ENCODE results near the gene SERPINA9.
"Not testable (repeated sequence)": the region's sequence is repeated elsewhere in the genome, so short reads cannot be mapped to it uniquely, and the experiment has no call there.

The SERPINA9 gene

GRCh38 chr14:94476023-94476422 lies at the start of gene SERPINA9:
Gene SERPINA9 (minus strand): TSS chr14:94476197. CDS start chr14:94469840, 6,357 bp downstream.
- DNase-seq, result no peak

GRCh38 chr14:94524093-94524492 lies 48.1 kb upstream of the SERPINA9 start:
- no peak for DNase-seq

DNA sequence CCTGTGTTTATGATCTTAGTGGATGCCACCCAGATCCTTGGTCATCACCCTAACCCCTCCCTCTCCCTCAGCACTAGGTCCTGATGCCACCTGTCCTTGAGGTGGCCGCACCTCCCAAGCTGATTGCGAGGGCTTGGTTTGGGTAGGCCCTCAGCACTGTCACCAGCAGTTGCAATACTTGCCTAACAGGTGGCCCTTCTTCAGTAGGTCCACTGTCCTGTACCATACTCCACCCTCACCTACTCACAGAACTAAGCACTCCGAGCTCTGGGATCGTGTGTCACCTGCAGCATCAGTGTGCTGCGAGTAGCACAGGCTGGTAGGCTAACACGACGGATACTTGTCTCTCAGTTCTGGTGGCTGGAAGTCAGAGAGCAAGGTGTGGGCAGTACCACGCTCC lies 47.3 kb upstream of the SERPINA9 start:
- no peak for DNase-seq

GRCh38 chr14:94522115-94522724 lies 46.2 kb upstream of the SERPINA9 start:
- no peak for DNase-seq

DNA sequence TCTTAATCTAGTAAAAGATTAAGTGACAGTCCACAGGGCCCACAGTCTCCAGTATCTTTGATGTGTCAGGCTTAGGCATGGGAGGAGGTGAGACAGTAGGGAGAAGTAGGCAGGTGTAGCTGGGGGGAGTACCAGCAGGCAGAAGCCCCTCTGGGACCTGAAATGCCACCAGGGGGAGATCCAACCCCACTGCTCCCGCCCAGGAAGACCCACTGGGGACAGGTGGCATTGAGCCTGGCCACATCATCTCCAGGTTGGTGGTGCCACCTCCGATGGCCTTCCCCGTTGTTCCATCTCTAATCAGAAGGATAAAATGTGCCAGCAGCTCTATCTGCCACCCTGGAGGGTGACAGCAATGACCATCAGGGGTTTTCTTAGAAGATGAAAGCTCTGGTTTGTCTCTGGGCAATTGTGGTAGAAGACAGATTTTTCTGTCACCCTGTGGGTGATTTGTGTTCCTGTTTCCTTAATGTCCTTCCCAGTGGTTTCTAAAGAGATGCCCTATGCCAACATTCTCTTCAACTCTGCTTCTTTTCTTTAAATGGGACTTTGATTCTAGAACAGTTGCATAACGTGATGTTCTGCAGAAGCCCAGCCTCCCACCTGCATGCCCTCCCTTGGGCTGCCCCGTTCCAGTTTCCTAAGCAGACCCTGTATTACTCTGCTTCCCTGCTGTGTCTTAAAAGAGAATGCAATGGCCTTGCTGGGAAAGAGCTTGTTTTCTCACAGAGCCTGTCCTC lies 45.5 kb upstream of the SERPINA9 start:
- no peak for DNase-seq

DNA sequence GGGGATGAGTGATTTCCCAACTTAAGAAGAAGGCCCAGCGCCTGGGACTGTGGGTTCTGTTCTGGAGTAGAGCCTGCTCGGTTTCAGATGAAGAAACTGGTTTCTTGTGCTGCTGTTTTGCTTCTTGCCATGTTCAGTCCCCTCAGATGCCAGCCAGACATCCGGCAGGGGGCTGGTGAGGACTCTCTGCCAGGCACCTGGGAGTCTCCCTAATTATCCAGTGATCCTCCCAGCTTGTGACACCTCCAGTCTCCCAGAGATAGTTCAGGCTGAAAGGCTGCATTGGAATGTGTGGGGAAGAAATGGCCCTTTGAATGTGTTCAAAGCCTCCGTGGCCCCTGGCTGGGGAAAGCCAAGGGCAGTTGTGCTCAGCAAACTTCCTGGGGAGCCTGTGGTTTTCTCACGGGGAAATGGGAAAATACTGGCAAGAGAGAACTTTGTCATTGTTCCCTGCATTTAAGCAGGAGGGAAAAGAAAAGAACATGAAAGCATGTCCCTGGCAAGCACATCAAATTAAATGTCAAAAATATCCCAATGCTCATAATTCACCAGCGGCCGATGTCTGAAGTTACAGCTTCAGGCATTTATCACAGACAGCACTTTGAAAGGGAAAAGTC lies 41.8 kb upstream of the SERPINA9 start:
- DNase-seq, result no peak

- no peak for DNase-seq
Measured at GRCh38 chr14:94517248-94517640, 41.2 kb upstream of the SERPINA9 start.

DNA sequence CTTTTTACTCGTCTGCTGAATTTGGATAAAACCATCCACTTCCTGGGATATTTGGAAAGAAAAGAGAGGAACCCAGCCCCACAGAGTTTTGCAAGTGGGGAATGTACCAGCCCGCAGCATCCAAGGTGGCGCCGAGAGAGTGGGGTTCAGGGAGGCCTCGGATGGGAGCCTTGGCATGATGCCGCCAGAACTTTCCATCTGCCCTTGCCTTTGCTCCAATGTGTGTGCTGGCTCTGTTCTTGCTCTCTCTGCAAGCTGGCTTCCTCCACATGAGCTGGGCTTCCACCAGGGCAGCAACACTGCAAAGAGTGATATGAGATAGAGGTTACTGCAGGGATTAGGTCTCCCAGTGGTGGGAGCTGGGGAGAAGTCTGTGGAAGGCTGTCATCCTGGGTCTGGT lies 39.9 kb upstream of the SERPINA9 start:
- DNase-seq, result no peak

- no peak for DNase-seq
Measured at GRCh38 chr14:94515426-94515825, 39.4 kb upstream of the SERPINA9 start.

DNA sequence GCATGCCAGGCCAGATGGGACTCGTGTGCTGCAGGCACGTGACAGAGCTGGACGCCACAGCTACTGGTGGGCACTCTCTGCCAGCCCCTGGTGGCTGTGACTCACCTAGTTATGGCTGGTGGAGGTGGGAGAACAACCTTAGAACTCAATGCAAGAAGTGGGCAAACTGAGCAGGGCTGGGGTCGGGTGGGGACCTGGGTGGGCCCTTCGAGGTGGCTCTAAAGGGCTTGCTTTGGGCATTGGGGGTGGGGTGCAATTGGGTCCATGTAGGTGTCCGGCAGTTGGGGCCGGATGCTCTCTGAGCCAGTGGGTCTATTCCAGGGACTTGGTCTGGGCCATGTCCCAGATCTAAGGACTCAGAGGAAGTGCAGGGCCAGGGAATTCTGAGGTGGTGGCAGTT lies 38.4 kb upstream of the SERPINA9 start:
- DNase-seq, result no peak

GRCh38 chr14:94510481-94510880 lies 34.5 kb upstream of the SERPINA9 start:
- not testable (repeated sequence) for DNase-seq

DNA sequence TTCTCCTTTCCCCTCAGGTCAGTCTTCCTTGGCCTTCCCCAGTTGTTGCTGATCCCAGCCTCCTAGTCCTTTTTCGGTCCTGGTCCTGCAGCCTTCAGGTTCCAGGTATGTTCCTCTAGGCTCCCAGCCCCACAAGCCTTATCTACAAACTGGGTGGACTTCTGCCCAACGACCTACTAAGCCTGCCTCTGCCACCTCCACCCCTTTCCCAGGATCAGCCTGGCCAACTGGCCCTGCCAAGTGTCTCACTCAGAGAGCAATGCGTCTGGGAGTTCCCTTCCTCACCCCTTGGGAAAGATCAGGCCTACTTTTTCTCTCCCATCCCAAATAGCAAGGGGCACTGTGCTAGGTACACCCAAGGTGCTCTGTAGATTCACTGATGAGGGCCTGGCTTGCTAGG lies 33.4 kb upstream of the SERPINA9 start, which contains the start of gene SERPINA12:
Gene SERPINA12, minus strand, starts transcription at position 114 of the 400 bp plus-strand sequence. CDS start 11,072 bp downstream, outside the sequence.
- DNase-seq, result no peak

DNA sequence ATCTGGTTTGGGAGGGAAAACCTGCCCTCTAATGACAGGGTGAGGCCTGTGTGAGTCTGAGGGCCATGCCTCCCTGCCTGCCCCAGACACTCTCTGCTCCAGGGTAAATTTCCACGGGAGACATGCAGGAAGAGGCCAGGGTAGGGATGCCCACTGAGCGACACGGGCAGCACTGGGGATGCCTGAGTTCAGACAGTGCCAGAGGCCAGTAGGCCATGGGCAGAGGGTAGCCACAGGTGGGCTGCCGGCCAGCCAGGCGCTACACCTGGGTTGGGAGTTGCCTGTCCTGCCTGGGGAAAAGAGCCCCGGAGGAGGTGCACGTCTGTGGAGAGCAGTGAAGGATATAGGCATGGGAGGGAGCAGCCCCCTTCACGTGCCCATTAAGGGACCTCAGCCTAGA lies 29.6 kb upstream of the SERPINA9 start:
- no peak for DNase-seq

GRCh38 chr14:94505206-94505605 lies 29.2 kb upstream of the SERPINA9 start:
- DNase-seq, result no peak

DNA sequence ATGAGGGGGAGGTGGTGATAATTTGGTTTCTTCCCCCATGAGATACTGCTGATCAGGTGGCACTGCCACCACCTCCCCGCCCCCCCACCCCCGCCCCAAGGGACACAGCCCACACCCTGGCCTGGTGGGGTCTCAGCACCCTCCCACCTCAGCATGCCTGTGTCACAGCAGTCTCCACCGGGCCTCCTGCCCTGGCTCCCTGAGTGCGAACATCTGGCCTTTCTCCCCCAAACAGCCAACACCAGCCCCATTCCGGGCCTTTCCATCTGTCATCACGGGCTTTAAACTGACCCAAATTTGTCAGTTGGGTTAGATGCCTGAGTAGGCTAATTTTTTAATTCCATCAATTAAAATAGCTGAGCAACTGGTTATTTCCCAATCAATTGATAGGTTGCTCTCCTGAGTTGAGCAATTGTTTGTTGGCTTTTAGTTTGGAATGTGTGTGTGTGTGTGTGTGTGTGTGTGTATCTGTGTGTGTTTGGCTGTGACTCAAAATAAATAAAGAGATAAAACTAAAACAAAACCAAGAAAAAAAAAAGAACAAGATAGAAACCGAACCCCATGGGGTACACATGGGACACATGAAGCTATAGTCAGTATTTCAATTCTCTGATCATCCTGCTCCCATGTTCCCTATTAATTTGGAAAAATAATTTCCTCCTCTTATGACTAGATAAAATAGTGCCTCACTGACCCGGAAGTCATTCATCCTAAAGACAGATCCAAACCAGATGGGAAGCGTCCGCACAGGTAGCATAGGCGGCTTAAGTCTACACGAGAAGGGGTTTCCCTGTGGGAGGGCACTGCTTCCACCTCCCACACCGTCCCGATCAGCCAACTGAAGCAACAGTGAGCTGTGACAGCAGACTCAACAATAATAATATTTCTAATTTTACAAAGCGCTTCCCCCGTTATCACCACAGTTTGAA lies 25.9 kb upstream of the SERPINA9 start:
- no peak for DNase-seq

- no peak for DNase-seq
Measured at GRCh38 chr14:94500264-94500663, 24.3 kb upstream of the SERPINA9 start.

- DNase-seq, result no peak
Measured at GRCh38 chr14:94499673-94500072, 23.7 kb upstream of the SERPINA9 start.

DNA sequence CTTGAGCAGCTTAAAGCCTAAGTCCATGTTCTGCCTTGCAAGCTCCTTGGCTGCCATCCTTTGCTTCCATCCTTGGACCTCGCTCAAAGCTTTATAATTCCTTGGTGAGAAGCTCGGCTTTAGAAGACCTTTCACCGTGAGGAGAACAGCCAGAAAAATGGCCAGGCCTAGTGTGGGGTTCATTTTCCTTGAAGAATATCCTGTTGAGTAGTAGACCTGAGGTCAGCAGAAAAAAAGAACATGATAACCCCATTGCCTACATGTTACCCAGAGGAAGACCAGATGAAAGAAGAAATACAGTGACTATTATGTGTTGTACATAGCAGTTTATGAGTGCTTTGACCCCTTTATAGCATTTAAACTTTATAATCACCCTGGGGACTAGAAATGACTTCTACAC lies 22.2 kb upstream of the SERPINA9 start:
- DNase-seq, result no peak

- DNase-seq, result no peak
Measured at GRCh38 chr14:94494085-94494484, 18.1 kb upstream of the SERPINA9 start.

DNA sequence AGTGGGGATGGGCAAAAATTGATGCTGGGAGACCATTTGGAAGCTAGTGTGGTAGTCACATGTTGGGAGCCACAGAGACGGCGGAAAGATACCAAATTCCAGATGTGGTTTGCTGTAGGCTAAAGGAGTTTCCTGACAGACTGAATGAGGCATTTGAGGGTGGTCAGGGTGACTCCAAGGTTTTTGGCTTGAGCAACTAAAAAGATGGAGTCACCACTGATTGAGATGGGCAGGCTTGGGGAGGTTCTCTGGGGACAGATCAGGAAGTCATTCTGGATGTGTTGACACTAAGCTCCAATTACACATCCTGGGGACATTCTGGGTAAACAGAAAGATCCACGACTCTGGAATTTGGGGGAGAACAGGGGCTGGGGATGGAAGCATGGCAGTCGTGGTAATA lies 15.5 kb upstream of the SERPINA9 start:
- DNase-seq, result no peak

GRCh38 chr14:94489336-94489735 lies 13.3 kb upstream of the SERPINA9 start:
- no peak for DNase-seq

DNA sequence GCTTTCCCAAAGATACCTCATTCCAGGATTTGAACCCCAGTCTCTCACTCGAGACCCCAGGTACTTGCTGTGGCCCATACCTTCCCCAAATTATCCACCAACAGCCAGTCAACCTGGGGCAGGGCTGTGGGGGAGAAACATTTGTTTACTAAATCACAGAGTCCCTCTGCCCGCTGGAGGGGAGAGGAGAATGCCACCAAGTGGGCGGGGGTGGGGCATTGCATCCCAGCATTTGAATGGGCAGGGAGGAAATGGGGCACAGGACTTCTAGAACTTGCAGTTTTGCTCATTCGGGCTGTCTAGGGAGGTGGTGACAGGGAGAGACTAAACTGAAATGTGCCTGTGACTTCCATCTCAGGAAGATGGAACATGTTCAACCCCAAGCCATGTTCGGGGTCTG lies 10.9 kb upstream of the SERPINA9 start:
- no peak for DNase-seq
